ENCODE results near the gene SYAP1.
"Not testable (repeated sequence)": the region's sequence is repeated elsewhere in the genome, so short reads cannot be mapped to it uniquely, and the experiment has no call there.

SYAP1 gene

GRCh38 chrX:16719334-16720084 is at the start of gene SYAP1:
SYAP1 (plus strand) TSS chrX:16719612; CDS start chrX:16719725, 113 bp downstream.
- peak; percentile 84 for DNase-seq (ENCODE audit: low read depth)

DNA sequence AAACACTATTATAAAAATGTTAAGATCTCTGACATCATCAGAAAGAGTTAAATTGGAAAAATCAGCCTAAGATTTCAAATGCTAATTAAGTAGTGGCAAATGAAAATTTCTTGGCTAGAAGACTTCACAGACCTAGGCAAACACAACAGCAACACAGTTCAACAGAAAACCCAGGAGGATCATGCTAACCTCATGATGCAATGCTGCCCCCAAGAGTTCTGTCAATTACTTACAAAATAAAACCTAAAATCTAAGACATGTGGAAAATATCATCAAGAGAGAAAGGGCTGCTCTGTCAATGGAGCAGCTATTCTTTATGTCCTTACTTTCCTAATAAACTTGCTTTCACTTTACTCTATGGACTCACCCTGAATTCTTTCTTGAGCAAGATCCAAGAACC is 48.4 kb upstream of the SYAP1 start:
- DNase-seq (ENCODE audit: low read depth) = no peak

GRCh38 chrX:16678689-16679088 is 40.7 kb upstream of the SYAP1 start:
- no peak for DNase-seq (ENCODE audit: low read depth)

DNA sequence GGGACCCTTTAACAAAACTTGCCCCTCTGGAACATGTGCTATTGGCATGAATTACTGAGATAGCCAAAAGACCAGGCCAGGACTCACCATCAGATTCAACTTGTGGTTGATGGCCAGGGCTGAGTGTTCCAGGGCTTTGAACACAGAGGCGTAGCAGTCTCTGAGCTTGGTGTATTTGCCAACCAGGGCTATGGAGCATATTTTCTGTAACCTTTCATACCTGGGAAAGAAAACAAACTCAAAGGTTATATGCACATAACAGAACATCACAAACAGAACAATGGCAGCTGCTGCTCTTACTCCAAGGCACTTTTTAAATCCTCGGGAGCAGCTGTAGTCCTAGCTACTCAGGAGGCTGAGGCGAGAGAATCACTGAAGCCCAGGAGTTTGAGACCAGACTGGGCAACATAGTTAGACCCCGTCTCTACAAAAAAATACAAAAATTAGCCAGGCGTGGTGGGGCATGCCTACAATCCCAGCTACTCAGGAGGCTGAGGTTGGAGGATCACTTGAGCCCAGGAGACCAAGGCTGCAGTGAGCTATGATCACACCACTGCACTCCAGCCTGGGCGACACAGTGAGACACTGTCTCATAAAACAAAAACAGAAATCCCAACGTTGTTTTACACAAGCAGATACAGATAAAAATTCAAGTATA is 36.3 kb upstream of the SYAP1 start:
- no peak for DNase-seq (ENCODE audit: low read depth)

DNA sequence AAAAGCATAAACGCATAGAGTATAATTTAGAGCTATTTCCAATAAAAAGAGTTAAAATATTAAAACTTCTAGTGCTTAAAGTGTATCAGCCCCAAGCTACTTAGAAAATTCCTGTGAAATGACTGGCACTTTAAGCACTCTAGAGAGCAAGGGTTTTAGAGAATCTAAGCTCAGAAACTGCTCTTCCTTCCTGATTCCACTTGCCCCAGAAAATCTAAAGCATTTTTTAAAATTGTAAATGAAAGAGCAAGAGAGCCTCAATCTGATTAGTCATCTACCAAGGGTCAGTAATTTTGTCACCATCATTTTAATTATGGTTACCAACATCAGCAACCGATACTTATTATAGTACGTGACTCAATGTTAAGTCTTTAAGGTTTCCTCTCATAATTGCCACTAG is 31.9 kb upstream of the SYAP1 start:
- no peak for DNase-seq (ENCODE audit: low read depth)

DNA sequence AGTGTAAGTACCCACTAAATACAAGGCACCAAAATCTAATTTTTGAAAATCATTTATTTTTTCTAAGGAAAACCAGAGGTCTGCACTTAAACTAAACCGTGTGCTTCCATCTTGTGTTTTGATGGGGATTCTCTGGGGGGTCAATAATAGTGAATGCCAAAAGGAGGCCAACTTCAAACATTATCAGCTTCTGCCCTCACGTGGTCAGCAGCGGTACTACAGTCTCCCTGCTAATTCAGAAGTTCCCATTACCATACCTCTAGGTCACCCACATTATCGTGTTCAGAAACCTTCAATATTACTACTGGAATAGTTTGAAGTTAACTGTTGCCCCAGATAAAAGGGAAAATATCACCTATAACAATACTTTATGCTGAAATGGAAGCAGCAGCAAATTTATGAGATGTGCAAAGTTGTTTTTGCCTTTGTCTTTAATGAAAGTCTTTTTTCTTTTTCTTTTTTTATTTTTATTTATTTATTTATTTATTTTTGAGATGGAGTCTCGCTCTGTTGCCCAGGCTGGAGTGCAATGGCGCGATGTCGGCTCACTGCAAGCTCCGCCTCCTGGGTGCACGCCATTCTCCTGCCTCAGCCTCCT is 24.2 kb upstream of the SYAP1 start:
- DNase-seq (ENCODE audit: low read depth) = peak; percentile 55

DNA sequence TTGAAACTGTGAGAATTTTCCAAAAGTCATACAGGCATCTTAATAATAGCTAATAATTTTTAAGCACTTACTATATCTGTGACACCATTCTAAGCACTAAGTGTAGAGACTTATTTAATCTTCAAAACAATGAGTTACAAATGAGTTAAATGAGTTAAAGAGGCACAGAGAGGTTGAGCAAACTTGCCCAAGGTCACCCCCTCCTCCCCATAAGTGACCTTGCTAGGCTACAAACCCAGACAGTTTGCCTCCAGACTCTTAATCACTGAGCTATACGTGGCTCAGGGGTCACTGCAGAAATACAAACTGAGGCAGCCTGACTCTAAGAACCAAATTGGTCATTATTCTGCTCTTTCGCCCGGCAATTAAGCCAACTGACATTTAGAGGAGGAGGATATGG is 22.5 kb upstream of the SYAP1 start:
- DNase-seq (ENCODE audit: low read depth) = no peak

- no peak for DNase-seq (ENCODE audit: low read depth)
Measured at GRCh38 chrX:16699389-16699788, 20.0 kb upstream of the SYAP1 start.

DNA sequence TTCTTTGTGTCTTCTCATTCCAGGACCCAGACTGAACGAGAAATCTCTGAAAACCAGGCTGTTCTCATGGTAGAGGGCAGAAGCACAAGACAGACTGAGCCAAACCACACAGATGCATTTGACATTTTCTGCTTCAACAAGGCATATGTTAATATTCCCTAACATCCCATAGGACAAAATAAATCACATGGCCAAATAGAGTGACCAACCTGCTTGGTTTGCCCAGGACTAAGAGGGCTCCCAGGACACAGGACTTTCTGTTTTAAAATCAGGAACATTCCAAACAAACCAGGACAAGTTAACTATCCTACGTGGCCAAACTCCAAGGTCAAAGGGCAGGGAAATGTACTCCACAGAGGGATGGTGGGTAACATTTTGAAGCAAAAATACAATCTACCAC is 18.7 kb upstream of the SYAP1 start:
- no peak for DNase-seq (ENCODE audit: low read depth)

DNA sequence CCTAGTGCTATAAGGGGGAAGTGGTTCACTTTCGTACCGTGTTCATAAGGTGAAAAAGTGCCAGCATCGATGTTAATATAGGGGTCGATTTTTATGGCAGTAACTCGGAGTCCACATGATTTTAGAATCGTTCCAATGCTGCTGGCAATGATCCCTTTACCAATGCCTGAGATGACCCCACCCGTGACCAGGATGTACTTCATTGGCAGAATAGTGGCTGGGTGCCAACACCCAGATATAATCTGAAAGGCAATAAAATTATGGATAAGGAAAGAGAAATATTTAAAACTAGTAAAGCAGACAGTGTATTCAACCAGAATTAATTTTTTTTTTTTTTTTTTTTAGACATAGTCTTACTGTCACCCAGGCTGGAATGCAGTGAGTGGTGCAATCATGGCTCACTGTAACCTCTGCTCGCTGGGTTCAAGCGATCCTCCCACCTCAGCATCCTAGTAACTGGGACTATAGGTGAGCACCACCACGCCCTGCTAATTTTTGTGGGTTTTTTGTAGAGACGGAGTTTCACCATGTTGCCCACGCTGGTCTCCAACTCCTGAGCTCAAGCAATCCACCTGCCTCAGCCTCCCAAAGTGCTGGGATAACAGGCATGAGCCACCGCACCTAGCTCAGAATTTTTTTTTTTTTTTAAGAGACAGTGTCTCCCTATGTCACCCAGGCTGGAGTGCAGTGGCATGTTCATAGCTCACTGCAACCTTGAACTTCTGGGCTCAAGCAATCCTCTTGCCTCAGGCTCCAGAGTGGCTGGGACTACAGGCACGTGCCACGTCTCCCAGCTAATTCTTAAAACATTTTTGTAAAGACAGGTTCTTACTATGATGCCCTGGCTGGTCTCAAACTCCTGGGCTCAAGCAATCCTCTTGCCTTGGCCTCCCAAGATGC is 16.5 kb upstream of the SYAP1 start:
- DNase-seq (ENCODE audit: low read depth) = no peak

GRCh38 chrX:16705370-16705769 is 14.0 kb upstream of the SYAP1 start:
- DNase-seq (ENCODE audit: low read depth) = no peak

- DNase-seq (ENCODE audit: low read depth) = no peak
Measured at GRCh38 chrX:16708016-16708415, 11.4 kb upstream of the SYAP1 start.

DNA sequence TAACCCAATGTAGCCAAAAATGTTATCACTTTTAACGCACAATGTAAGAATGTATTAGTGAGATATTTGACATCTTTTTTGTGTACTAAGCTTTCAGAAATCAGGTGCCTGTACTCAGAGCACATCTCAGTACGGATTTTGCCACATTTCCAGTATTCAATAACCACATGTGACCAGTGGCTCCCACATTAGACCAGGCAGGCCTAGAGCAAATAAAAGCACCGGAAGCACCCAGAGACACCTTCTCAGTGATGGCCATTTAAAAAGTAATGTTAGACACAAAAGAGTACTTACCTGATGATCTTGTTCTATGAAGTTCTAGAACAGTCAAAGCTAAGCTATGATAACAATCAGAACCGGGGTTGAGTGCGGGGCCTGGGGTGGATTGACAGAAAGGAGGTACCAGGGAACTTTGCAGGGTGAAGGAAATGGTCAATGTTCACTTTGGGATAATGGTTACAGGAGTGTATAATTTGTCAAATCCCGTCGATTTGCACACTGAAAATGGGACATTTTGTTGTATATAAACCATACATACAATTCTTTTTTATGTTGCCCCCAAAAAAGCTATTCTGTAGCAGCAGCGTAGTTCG is 8.1 kb upstream of the SYAP1 start:
- no peak for DNase-seq (ENCODE audit: low read depth)

DNA sequence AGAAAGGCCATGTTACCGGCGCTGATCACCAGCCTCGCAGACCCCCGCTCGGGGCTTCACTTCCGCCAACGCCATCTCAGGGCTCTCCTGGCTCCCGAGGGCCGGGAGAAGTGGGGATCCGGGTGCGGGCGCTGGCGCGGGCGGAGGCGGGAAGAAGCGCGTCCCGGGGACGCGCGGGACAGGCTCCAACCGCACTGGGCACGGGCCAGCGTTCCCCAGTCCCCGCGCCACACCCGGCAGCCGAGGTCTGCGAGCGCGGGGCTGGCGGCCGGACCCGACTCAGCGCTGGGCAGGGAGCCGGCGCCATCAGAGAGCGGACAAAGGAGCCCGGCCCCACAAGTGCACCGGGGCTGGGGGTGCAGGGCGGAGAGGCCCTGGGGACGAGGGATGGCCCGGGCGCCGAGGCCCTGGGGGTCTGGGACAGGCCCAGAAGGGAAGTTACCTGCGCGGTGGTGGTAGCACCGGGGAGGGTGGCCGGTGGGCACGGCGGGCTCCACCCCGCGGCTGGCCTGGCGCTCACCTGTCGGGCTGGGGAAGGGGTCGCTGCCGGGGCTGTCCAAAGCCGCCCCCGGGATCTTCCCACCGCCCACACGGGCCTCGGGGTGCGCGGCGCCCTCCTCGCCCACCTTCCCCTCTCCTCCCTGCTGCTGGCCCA is 7.4 kb upstream of the SYAP1 start:
- DNase-seq (ENCODE audit: low read depth) = no peak

DNA sequence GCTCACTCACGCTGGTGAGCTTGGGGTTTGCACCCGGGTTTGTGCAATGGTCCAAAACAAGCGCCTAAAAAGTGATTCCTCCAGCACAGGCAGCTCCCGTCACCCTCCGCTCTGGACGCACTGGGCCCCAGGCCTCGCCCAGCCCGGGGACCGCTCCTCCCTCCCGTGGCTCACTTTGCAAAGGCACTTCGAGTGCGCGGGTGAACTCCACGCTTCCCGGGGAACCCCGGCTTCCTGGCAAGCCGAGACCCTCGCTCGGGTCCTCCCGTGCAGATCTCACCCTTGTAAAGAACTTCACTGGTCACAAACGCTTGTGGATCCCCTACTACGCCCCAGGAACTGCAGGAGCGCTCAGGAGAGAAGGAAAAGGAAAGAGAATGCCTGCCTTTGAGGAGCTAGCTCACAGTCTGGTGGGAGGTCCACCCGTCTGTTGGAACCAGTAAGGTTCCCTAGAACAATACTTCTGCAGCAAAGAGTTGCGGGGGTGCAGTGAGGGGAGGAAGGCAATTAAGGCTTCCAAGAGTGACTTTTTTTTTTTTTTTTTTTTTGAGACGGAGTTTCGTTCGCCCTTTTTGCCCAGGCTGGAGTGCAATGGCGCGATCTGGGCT is 6.8 kb upstream of the SYAP1 start, which contains the start of gene CTPS2:
CTPS2 (minus strand) TSS at position 122 of the 608 bp plus-strand sequence. CDS start 9,767 bp downstream, outside the sequence.
- peak; percentile 20 for DNase-seq (ENCODE audit: low read depth)

DNA sequence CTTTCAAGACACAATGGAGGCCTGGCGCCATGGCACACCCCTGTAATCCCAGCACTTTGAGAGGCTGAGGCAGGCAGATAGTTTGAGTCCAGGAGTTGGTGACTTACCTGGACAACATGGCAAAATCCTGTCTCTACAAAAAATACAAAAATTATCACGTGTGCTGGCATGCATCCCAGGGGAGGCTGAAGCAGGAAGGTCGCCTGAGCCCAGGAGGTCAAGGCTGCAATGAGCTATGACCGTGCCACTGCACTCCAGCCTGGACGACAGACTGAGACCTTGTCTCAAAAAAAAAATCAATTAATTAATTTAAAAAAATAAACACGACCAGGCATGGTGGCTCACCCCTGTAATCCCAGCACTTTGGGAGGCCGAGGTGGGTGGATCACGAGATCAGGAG is 4.9 kb upstream of the SYAP1 start:
- DNase-seq (ENCODE audit: low read depth) = no peak

- DNase-seq (ENCODE audit: low read depth) = not testable (repeated sequence)
Measured at GRCh38 chrX:16715638-16716037, 3.8 kb upstream of the SYAP1 start.

- not testable (repeated sequence) for DNase-seq (ENCODE audit: low read depth)
Measured at GRCh38 chrX:16716451-16716850, 3.0 kb upstream of the SYAP1 start.

GRCh38 chrX:16718824-16719333 is 533 bp upstream of the SYAP1 start:
- no peak for DNase-seq (ENCODE audit: low read depth)

DNA sequence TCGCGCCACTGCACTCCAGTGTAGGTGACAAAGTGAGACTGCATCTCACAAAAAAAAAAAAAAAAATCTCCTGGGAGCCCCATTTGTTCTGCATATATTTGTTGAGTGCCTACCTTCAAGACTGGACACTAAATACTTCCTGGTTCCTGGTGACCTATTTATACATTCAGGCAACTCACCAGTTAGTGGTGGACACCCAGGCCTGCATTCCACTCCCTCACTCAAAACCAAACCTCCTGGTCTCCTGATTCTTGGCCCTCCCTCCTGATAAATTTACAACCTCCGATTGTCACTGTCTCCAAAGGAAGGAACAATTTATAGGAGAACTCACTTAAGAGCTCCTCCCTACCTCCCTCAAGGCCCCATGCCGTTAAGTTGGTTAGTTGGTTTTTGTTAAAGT is 3.1 kb downstream of the SYAP1 start:
- DNase-seq (ENCODE audit: low read depth) = no peak

- no peak for DNase-seq (ENCODE audit: low read depth)
Measured at GRCh38 chrX:16725072-16725471, 5.7 kb downstream of the SYAP1 start.
